GM12878 (cell line): Measurements from ENCODE around the gene LY9. TPM values are rescaled to one million over a fixed set of nuclear protein-coding genes. Genes with fewer than 3 reads are reported as not detected.
A peak's percentile ranks its signal among the peaks of the same experiment; 100 is the strongest.
"Not testable (repeated sequence)": the region's sequence is repeated elsewhere in the genome, so short reads cannot be mapped to it uniquely, and the experiment has no call there.

ENCODE experiments used
- ATAC-seq: fragments of 200-7000 bp; cut with Tn5 transposase; 3 replicates; pipeline ENCODE4 v1.9.1; 2020; ENCODE audit warnings: mild to moderate bottlenecking, moderate library complexity
- BruUV-seq: library from RNA; stranded (reverse); fragments of 400-500 nt; replicated peaks from 2 replicates; lab custom pipeline; 2021; lab: Mats Ljungman, UMichigan
- CTCF ChIA-PET: fragments of 300-600 bp; sonication (Branson Sonifier 250); formaldehyde crosslinking; extraction: SDS; loops from one replicate; lab custom pipeline; 2021; ENCODE audit warnings: inconsistent platforms; lab: Yijun Ruan, JAX
- POLR2A ChIA-PET: fragments of 350-600 bp; formaldehyde crosslinking; extraction: SDS; loops from one replicate; lab custom pipeline; 2021; ENCODE audit warnings: inconsistent platforms; lab: Charles Lee
- RAD21 ChIA-PET: fragments of 300-600 bp; sonication (Branson Sonifier 250); formaldehyde crosslinking; loops from one replicate; lab custom pipeline; 2023; ENCODE audit warnings: antibody characterized with exemption; ENCODE audit not compliant: unreplicated experiment; lab: Charles Lee
- SMC1A ChIA-PET: fragments of 300-600 bp; sonication (Branson Sonifier 250); formaldehyde crosslinking; loops from one replicate; lab custom pipeline; 2023; ENCODE audit not compliant: unreplicated experiment, uncharacterized antibody; lab: Charles Lee
- DNase-seq: peaks from one replicate; pipeline ENCODE4 v3.0.0-alpha.2; 2011; ENCODE audit warnings: low read depth, low spot score
- FAIRE-seq: peaks from 3 replicates; lab custom pipeline; 2011; peaks lifted over from hg19 to GRCh38; lab: Jason Lieb, UNC
- H2AFZ ChIP-seq: 2 replicates; pipeline ENCODE4 v1.6.0; 2011; ENCODE audit warnings: low read depth, low read length, control low read depth; ENCODE audit not compliant: control insufficient read depth
- H3K27ac ChIP-seq: 2 replicates; pipeline ENCODE4 v1.5.1; 2011; ENCODE audit warnings: control low read depth; ENCODE audit not compliant: control insufficient read depth, insufficient read depth
- H3K27me3 ChIP-seq, 2 experiments: replicated peaks in 1 of 2; 2 replicates each; pipeline versions ENCODE4 v1.6.0 to v1.6.1; 2011; ENCODE audit warnings: low read length in 1 of 2; ENCODE audit not compliant: control insufficient read depth in 2 of 2, insufficient read depth in 2 of 2
- H3K36me3 ChIP-seq, 2 experiments: 2 replicates each; pipeline ENCODE4 v1.5.1; 2011; ENCODE audit warnings: low read length in 1 of 2; ENCODE audit not compliant: control insufficient read depth in 2 of 2, insufficient read depth in 2 of 2
- H3K4me1 ChIP-seq: 2 replicates; pipeline ENCODE4 v1.6.1; 2011; ENCODE audit warnings: mild to moderate bottlenecking, low read length, moderate library complexity, mixed read lengths; ENCODE audit not compliant: control insufficient read depth, insufficient read depth
- H3K4me2 ChIP-seq: 2 replicates; pipeline ENCODE4 v1.6.0; 2011; ENCODE audit warnings: control low read depth; ENCODE audit not compliant: control insufficient read depth, insufficient read depth
- H3K4me3 ChIP-seq: fragments of 200-600 bp; sonication (generic); 2 replicates; pipeline ENCODE4 v1.5.1; 2016
- H3K79me2 ChIP-seq: 2 replicates; pipeline ENCODE4 v1.6.0; 2011; ENCODE audit warnings: low read length; ENCODE audit not compliant: control insufficient read depth, insufficient read depth
- H3K9ac ChIP-seq: 2 replicates; pipeline ENCODE4 v1.8.0; 2011; ENCODE audit warnings: low read length, control low read depth, mixed read lengths; ENCODE audit not compliant: control insufficient read depth, insufficient read depth
- H3K9me3 ChIP-seq: replicated peaks from 3 replicates; pipeline ENCODE4 v1.5.1; 2011; ENCODE audit warnings: mild to moderate bottlenecking, low read length; ENCODE audit not compliant: control insufficient read depth, insufficient read depth
- H4K20me1 ChIP-seq: 2 replicates; pipeline ENCODE4 v1.6.0; 2011; ENCODE audit not compliant: control insufficient read depth, insufficient read depth
- BHLHE40 ChIP-seq, 2 experiments: fragments of 450-650 bp in 1 of 2; IDR thresholded peaks; 2 replicates each; pipeline ENCODE4 v1.6.1; 2011 to 2017; ENCODE audit warnings: low read depth in 2 of 2, borderline replicate concordance in 1 of 2, improper control_type of control experiment in 1 of 2, low read length in 1 of 2, mild to moderate bottlenecking in 1 of 2
- NFIC ChIP-seq: IDR thresholded peaks from 2 replicates; pipeline ENCODE4 v1.6.1; 2012; ENCODE audit warnings: low read depth, mild to moderate bottlenecking, inconsistent platforms, low read length, moderate library complexity
- SPI1 ChIP-seq: IDR thresholded peaks from 2 replicates; pipeline ENCODE4 v1.6.1; 2011; ENCODE audit warnings: low read depth, mild to moderate bottlenecking, low read length, moderate library complexity, borderline replicate concordance; ENCODE audit not compliant: insufficient read depth
- WGBS: methylation state at CpG from one replicate; pipeline ENCODE4 v1.1.6; 2016; ENCODE audit warnings: low lambda C conversion rate; ENCODE audit not compliant: insufficient replicate concordance, insufficient coverage; ENCODE audit errors: missing lambda C conversion rate; 5-methylcytosine and 5-hydroxymethylcytosine counted together
- in situ Hi-C: fragments of 300-500 bp; cut with MboI; formaldehyde crosslinking; loops from 9 replicates; pipeline ENCODE4 v1.14.3; 2018; ENCODE audit warnings: mixed read lengths
- intact Hi-C: fragments of 100-400 bp; cut with micrococcal nuclease; formaldehyde crosslinking; loops from one replicate; pipeline ENCODE4 v1.14.2; 2022; ENCODE audit not compliant: unreplicated experiment
- polyA plus RNA-seq, 11 experiments: library from polyadenylated mRNA; depleted of rRNA in 4 of 11; unstranded in 6 of 11; stranded (reverse) in 5 of 11; fragments of >200 nt; fragmentation: Nextera tagmentation in 4 of 11; fragmentation: Illumina TruSeq in 1 of 11; extraction: Ambion mirVana in 4 of 11; extraction: Trizol in 1 of 11; gene quantifications; 1 replicate in 1 of 11; 2 replicates in 10 of 11; pipeline versions ENCODE4 v1.2.1 to v1.2.3, GENCODE V29; 2011 to 2016; ENCODE audit warnings: inconsistent platforms in 2 of 11, missing spikeins in 2 of 11, low read depth in 1 of 11
- total RNA-seq, 4 experiments: library from RNA; depleted of rRNA in 3 of 4; stranded (reverse); fragments of >200 nt in 3 of 4; fragmentation: Illumina TruSeq in 1 of 4; extraction: Trizol in 1 of 4; gene quantifications; 2 replicates each; pipeline versions ENCODE4 v1.2.1 to v1.2.3, GENCODE V29; 2013 to 2021

LY9 gene
- total and polyA plus RNA-seq, 10 of the 15 experiments (the other 5 are each of a cell fraction or from before 2014, with no cell fraction given) = 2.7 to 12.5 (median 9.0) TPM

- 4% methylated on average over 4 of the region's 4 CpGs for WGBS
- FAIRE-seq, H3K9ac ChIP-seq, H3K4me1 ChIP-seq, H3K36me3 ChIP-seq, H3K4me2 ChIP-seq, H3K27me3 ChIP-seq, H3K27ac ChIP-seq, DNase-seq, BruUV-seq, ATAC-seq, H3K4me3 ChIP-seq, in situ Hi-C loops, intact Hi-C loops, H3K9me3 ChIP-seq, H2AFZ ChIP-seq, RAD21 ChIA-PET, POLR2A ChIA-PET, H3K79me2 ChIP-seq, H4K20me1 ChIP-seq: not testable (repeated sequence)
- SMC1A ChIA-PET = interaction anchor here (1.8 kb wide), 1 partner anchor 84 kb away, joined by 7 read pairs; no protein-coding TSS in a partner anchor
- TF ChIP-seq BHLHE40 (IDR thresholded peaks at IDR 0.05; ENCODE audit: borderline replicate concordance in 1 of 2, low read depth in 2 of 2, low read length in 1 of 2) = peak in 1 of 2 experiments; percentile 37; a peak in 1 of 4 replicates
- CTCF ChIA-PET = interaction anchor here (1.1 to 1.2 kb wide), 2 partner anchors 9 to 17 kb away, joined by 3 to 6 read pairs; no protein-coding TSS in a partner anchor
Observed at GRCh38 chr1:160867651-160868050, 71.7 kb downstream of the LY9 start.

- in situ Hi-C loops = no loop called here
Observed at GRCh38 chr1:160868141-160868540, 72.2 kb downstream of the LY9 start.

More at GRCh38 chr1:160868141-160868540, 72.2 kb downstream of the LY9 start:
- DNase-seq (no peak), ATAC-seq (0 out of 3 replicates have a peak, but pooled peaks have one; percentile 16), FAIRE-seq (no peak)
- Histone ChIP-seq H4K20me1 (no peaks in the 10 kb centered on the region), H3K27ac (no peak overlapping the region), H2AFZ (no peak overlapping the region), H3K4me3 (no peak overlapping the region), H3K4me1 (peaks cover 5% of the 10 kb centered on the region), H3K9ac (no peak overlapping the region), H3K79me2 (no peaks in the 10 kb centered on the region), H3K9me3 (no peaks in the 10 kb centered on the region), H3K4me2 (no peak overlapping the region), H3K27me3 (no peaks in the 10 kb centered on the region), H3K36me3 (no peaks in the 10 kb centered on the region)
- SMC1A ChIA-PET = interaction anchor here (1.7 to 2.2 kb wide), 5 partner anchors 10 to 84 kb away, joined by 5 to 14 read pairs (median 7); no protein-coding TSS in a partner anchor
- WGBS = 31% methylated on average over 3 of the region's 3 CpGs
- intact Hi-C loops = no loop called here
- CTCF ChIA-PET = interaction anchor here (1.1 to 1.8 kb wide), 3 partner anchors 9 to 91 kb away, joined by 3 to 10 read pairs (median 6); no protein-coding TSS in a partner anchor
- POLR2A ChIA-PET = no interaction called here
- RAD21 ChIA-PET = interaction anchor here (1.7 kb wide), 1 partner anchor 32 kb away, joined by 4 read pairs; no protein-coding TSS in a partner anchor
- BruUV-seq = no TSS peak
- TF ChIP-seq SPI1 (0 out of 2 replicates have a peak, but pooled peaks have one; percentile 12), NFIC (no peak)
